GM13976 (cell line): ENCODE data around the gene G3BP1.

Source experiments
- DNase-seq: peaks from one replicate; pipeline ENCODE4 v3.0.0; 2012; ENCODE audit warnings: low spot score
- in situ Hi-C: fragments of 300-500 bp; cut with MboI; formaldehyde crosslinking; loops from one replicate; pipeline ENCODE4 v1.12.0; 2022; ENCODE audit warnings: low sequenced_read_pairs, mixed read lengths, inconsistent platforms; ENCODE audit not compliant: unreplicated experiment
- TF ChIP-seq, protein P1 (sequence below): IDR thresholded peaks from 2 replicates; pipeline ENCODE4 v1.5.1; 2012; ENCODE audit warnings: borderline replicate concordance, mild to moderate bottlenecking; ENCODE audit not compliant: insufficient read depth; ENCODE audit errors: extremely low read depth, missing control alignments, control extremely low read depth

G3BP1 gene

GRCh38 chr5:151764801-151765200 is 7.0 kb upstream of the G3BP1 start:
- TF ChIP-seq, protein P1, sequence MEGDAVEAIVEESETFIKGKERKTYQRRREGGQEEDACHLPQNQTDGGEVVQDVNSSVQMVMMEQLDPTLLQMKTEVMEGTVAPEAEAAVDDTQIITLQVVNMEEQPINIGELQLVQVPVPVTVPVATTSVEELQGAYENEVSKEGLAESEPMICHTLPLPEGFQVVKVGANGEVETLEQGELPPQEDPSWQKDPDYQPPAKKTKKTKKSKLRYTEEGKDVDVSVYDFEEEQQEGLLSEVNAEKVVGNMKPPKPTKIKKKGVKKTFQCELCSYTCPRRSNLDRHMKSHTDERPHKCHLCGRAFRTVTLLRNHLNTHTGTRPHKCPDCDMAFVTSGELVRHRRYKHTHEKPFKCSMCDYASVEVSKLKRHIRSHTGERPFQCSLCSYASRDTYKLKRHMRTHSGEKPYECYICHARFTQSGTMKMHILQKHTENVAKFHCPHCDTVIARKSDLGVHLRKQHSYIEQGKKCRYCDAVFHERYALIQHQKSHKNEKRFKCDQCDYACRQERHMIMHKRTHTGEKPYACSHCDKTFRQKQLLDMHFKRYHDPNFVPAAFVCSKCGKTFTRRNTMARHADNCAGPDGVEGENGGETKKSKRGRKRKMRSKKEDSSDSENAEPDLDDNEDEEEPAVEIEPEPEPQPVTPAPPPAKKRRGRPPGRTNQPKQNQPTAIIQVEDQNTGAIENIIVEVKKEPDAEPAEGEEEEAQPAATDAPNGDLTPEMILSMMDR: no peak
- in situ Hi-C loops: no loop called here
- DNase-seq: no peak

DNA sequence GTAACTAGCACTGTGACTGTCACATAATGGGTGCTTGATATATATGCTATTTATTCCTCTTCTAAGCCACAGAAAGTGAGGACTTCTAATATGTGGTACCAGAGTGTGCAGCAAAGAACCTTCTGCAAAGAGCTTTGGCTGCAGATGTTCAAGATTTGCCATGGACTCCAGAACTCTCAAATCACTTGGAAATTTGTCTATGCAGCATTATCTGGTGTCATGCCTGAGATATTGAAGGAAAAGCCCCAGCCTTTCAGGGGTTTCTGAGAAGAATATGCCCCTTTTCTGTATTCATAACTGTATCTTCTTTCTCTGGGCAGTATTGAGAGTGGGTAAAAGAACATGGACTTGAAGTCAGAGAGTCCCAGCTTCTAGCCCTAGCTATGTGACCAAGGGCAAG is 4.8 kb upstream of the G3BP1 start:
- in situ Hi-C loops: no loop called here
- TF ChIP-seq, protein P1: no peak
- no peak for DNase-seq

- in situ Hi-C loops: no loop called here
- TF ChIP-seq, protein P1: peak; percentile 15
- DNase-seq: peak; percentile 66
Measured at GRCh38 chr5:151770383-151771258, 1.1 kb upstream of the G3BP1 start.

GRCh38 chr5:151772029-151772845 is 483 bp downstream of the G3BP1 start:
- TF ChIP-seq, protein P1: no peak
- in situ Hi-C loops: no loop called here
- DNase-seq: peak; percentile 47

DNA sequence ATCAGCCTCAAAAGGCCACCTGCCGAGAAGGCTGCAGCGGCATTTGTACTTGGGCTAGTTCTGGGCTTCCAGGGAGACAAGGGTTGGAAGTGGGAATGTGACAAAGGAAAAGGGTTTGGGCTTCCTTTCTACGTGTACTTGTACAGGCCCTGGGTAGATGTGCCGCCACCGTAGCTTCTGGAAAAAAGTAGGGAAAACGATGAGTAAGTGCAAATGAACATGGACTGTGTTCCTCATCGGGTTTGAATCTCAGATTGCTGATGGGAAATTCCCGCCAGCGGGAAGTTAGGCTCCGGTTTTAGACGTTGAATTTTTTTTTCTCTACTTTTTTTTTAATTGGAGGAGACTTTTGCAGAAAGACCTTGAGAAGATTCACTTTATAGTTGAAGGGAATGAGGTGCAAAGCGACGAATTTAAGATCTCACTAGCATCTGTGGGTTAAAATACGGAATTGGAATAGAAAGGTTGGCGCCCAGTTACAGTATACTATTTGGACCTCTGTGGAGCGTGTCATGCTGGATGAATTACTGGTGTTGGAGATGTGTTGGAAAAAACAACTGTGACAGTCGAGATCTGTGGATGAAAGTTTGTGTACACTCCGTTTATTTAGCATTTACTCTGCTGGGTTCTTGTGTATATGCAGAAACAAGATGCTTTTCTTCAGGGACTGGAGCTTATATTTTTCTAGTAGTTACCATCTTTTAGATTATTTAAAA is 1.2 kb downstream of the G3BP1 start:
- DNase-seq: no peak
- TF ChIP-seq, protein P1: no peak
- in situ Hi-C loops: no loop called here

DNA sequence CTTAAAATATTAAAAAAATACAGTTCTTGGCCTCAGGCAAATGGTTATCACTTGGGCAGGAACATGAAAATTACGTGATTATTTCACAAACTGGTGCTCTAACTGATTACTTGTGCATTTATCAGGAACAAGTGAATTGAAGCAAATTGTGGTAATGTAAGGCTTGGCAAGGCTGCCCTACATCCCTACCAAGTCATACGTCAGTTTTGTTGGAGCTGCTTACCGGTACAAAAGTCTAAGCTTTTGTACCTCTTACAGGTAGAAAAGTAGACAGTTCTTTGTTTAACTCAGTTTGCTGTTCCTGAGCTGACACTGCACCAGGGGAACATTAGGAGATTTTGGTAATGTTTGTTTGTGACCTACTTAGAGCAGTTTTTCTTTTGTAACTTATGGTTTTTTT is 2.2 kb downstream of the G3BP1 start:
- DNase-seq: no peak
- TF ChIP-seq, protein P1: no peak
- in situ Hi-C loops: no loop called here
